K562 (cell line): ENCODE results near the gene P4HTM. TPM values are rescaled to one million over a fixed set of nuclear protein-coding genes. Genes with fewer than 3 reads are reported as not detected.
A peak's percentile ranks its signal among the peaks of the same experiment; 100 is the strongest.

Experiments used
- ATAC-seq: fragments of 200-7000 bp; cut with Tn5 transposase; 3 replicates; pipeline ENCODE4 v1.9.1; 2020; ENCODE audit warnings: moderate library complexity
- BruUV-seq: library from RNA; stranded (reverse); fragments of 400-500 nt; replicated peaks from 2 replicates; lab custom pipeline; 2021; lab: Mats Ljungman, UMichigan
- CTCF ChIA-PET: fragments of 300-600 bp; formaldehyde crosslinking; extraction: SDS; loops from one replicate; lab custom pipeline; 2021; ENCODE audit warnings: low intra/inter-chr PET ratio; lab: Yijun Ruan, JAX
- POLR2A ChIA-PET: fragments of 300-600, 350-650 bp; sonication (Branson Sonifier 250); formaldehyde crosslinking; extraction: SDS; loops from one replicate; lab custom pipeline; 2021; ENCODE audit warnings: antibody characterized with exemption, inconsistent platforms; lab: Yijun Ruan, JAX
- DNase-seq, 4 experiments: peaks; one replicate each; pipeline versions ENCODE4 v3.0.0 to v3.0.0-alpha.2; 2011 to 2018; ENCODE audit warnings: low spot score in 3 of 4, mixed read lengths in 3 of 4; ENCODE audit errors: extremely low read depth in 1 of 4
- FAIRE-seq: peaks from 2 replicates; lab custom pipeline; 2011; peaks lifted over from hg19 to GRCh38; lab: Jason Lieb, UNC
- H2AFZ ChIP-seq: 2 replicates; pipeline ENCODE4 v1.6.0; 2011; ENCODE audit warnings: low read depth, low read length, control low read depth, inconsistent platforms
- H3K27ac ChIP-seq: fragments of 200-600 bp; 3 replicates; pipeline ENCODE4 v1.8.0; 2011; ENCODE audit warnings: low read depth, mild to moderate bottlenecking, control low read depth, inconsistent platforms, low read length, moderate library complexity, mixed read lengths; ENCODE audit errors: extremely low read depth
- H3K27me3 ChIP-seq, 2 experiments: fragments of 300-600 bp in 1 of 2; 2 replicates in 1 of 2; 3 replicates in 1 of 2; pipeline versions ENCODE4 v1.6.0 to v1.8.0; 2011; ENCODE audit warnings: inconsistent platforms in 2 of 2, low read length in 2 of 2, mild to moderate bottlenecking in 1 of 2, mixed read lengths in 1 of 2, moderate library complexity in 1 of 2; ENCODE audit not compliant: control insufficient read depth in 2 of 2, insufficient read depth in 2 of 2
- H3K36me3 ChIP-seq: fragments of 300-600 bp; 3 replicates; pipeline ENCODE4 v1.8.0; 2011; ENCODE audit warnings: mild to moderate bottlenecking, low read length, inconsistent platforms; ENCODE audit not compliant: control insufficient read depth, insufficient read depth
- H3K4me1 ChIP-seq, 2 experiments: fragments of 200-600 bp in 1 of 2; replicated peaks in 1 of 2; 2 replicates in 1 of 2; 3 replicates in 1 of 2; pipeline versions ENCODE4 v1.5.1 to v1.8.0; 2011; ENCODE audit warnings: inconsistent platforms in 2 of 2, low read length in 2 of 2, mild to moderate bottlenecking in 1 of 2, mixed read lengths in 1 of 2, moderate library complexity in 1 of 2; ENCODE audit not compliant: control insufficient read depth in 2 of 2, insufficient read depth in 2 of 2
- H3K4me2 ChIP-seq: 2 replicates; pipeline ENCODE4 v1.6.1; 2011; ENCODE audit warnings: low read length, control low read depth, inconsistent platforms, mixed read lengths; ENCODE audit not compliant: insufficient read depth
- H3K4me3 ChIP-seq: fragments of 200-600 bp; sonication (generic), shearing (Covaris generic); 2 replicates; pipeline ENCODE4 v1.5.1; 2016; ENCODE audit warnings: control low read depth, inconsistent platforms
- H3K79me2 ChIP-seq: fragments of 200-600 bp; 3 replicates; pipeline ENCODE4 v1.8.0; 2011; ENCODE audit warnings: low read length, inconsistent platforms; ENCODE audit not compliant: control insufficient read depth, insufficient read depth
- H3K9ac ChIP-seq, 2 experiments: 2 replicates each; pipeline versions ENCODE4 v1.6.0 to v1.6.1; 2011; ENCODE audit warnings: low read depth in 2 of 2, low read length in 2 of 2, control low read depth in 1 of 2, inconsistent platforms in 1 of 2, mild to moderate bottlenecking in 1 of 2, mixed read lengths in 1 of 2; ENCODE audit not compliant: insufficient read depth in 1 of 2
- H3K9me1 ChIP-seq: one replicate; pipeline ENCODE4 v1.6.0; 2011; ENCODE audit warnings: inconsistent platforms, mild to moderate bottlenecking, low read length, moderate library complexity; ENCODE audit not compliant: control insufficient read depth, insufficient read depth
- H3K9me3 ChIP-seq: replicated peaks from 2 replicates; pipeline ENCODE4 v1.5.1; 2011; ENCODE audit warnings: low read depth, low read length, inconsistent platforms; ENCODE audit not compliant: control insufficient read depth, insufficient read depth
- H4K20me1 ChIP-seq: replicated peaks from 2 replicates; pipeline ENCODE4 v1.6.1; 2011; ENCODE audit warnings: low read length, inconsistent platforms, mixed read lengths; ENCODE audit not compliant: control insufficient read depth, insufficient read depth
- CHD7 ChIP-seq: fragments of 200-600 bp; sonication (generic); IDR thresholded peaks from one replicate; pipeline ENCODE4 v1.6.1; 2012; ENCODE audit warnings: mild to moderate bottlenecking, low read depth, low read length, inconsistent platforms
- COPS2 ChIP-seq: fragments of 450-650 bp; conservative IDR thresholded peaks from 2 replicates; pipeline ENCODE4 v1.6.1; 2016; ENCODE audit warnings: mild to moderate bottlenecking, moderate library complexity
- IRF9 ChIP-seq: fragments of 450-650 bp; IDR thresholded peaks from 2 replicates; pipeline ENCODE4 v1.6.1; 2016; ENCODE audit warnings: missing biosample characterization, missing genetic modification characterization
- MAFK ChIP-seq: IDR thresholded peaks from 2 replicates; pipeline ENCODE4 v1.6.1; 2011; ENCODE audit warnings: low read length, improper control_type of control experiment
- MEF2D ChIP-seq: conservative IDR thresholded peaks from 2 replicates; pipeline ENCODE4 v1.6.1; 2016; ENCODE audit warnings: low read depth, missing genetic modification characterization, missing compliant biosample characterization
- MTA3 ChIP-seq: fragments of 450-650 bp; formaldehyde crosslinking; IDR thresholded peaks from 2 replicates; pipeline ENCODE4 v1.6.1; 2017; ENCODE audit warnings: mild to moderate bottlenecking, borderline replicate concordance
- NFIC ChIP-seq: fragments of 450-650 bp; IDR thresholded peaks from 2 replicates; pipeline ENCODE4 v1.6.1; 2017; ENCODE audit warnings: mild to moderate bottlenecking, inconsistent platforms
- POLR2A ChIP-seq: fragments of 450-650 bp; conservative IDR thresholded peaks from 2 replicates; pipeline ENCODE4 v1.6.1; 2016
- ZBTB7A ChIP-seq: IDR thresholded peaks from 2 replicates; pipeline ENCODE4 v1.6.1; 2011; ENCODE audit warnings: low read depth, mild to moderate bottlenecking, low read length, moderate library complexity, borderline replicate concordance; ENCODE audit not compliant: control insufficient read depth
- ZNF140 ChIP-seq: fragments of 250-450 bp; sonication (Bioruptor Pico); IDR thresholded peaks from 2 replicates; pipeline ENCODE4 v1.8.0; 2021; ENCODE audit warnings: moderate library complexity, mild to moderate bottlenecking, inconsistent platforms
- ZNF23 ChIP-seq: fragments of 250-450 bp; sonication (Bioruptor Pico); IDR thresholded peaks from 2 replicates; pipeline ENCODE4 v1.4.0; 2020; ENCODE audit warnings: mild to moderate bottlenecking
- WGBS: fragments of 100-300 bp; shearing (Covaris generic); methylation state at CpG from one replicate; pipeline ENCODE4 v1.1.6; 2016; ENCODE audit warnings: low coverage, mixed read lengths; ENCODE audit not compliant: insufficient coverage; ENCODE audit errors: missing lambda C conversion rate; 5-methylcytosine and 5-hydroxymethylcytosine counted together
- in situ Hi-C: fragments of 300-500 bp; cut with MboI; formaldehyde crosslinking; loops from 4 replicates; pipeline ENCODE4 v1.15.0; 2018; ENCODE audit warnings: inconsistent platforms, mixed read lengths
- intact Hi-C: fragments of 100-400 bp; cut with micrococcal nuclease; formaldehyde crosslinking; loops from 2 replicates; pipeline ENCODE4 v1.14.2; 2022
- polyA plus RNA-seq, 8 experiments: library from polyadenylated mRNA; depleted of rRNA in 4 of 8; stranded (reverse) in 5 of 8; unstranded in 3 of 8; fragments of >200 nt; fragmentation: Nextera tagmentation in 2 of 8; fragmentation: Illumina TruSeq in 1 of 8; extraction: Ambion mirVana in 2 of 8; extraction: Trizol in 1 of 8; gene quantifications; 2 replicates each; pipeline versions ENCODE4 v1.2.1 to v1.2.3, GENCODE V29; 2011 to 2014; ENCODE audit warnings: inconsistent platforms in 1 of 8, missing spikeins in 1 of 8
- total RNA-seq, 7 experiments: library from RNA; depleted of rRNA in 6 of 7; stranded (reverse); fragments of >200 nt in 6 of 7; fragmentation: Illumina TruSeq in 2 of 7; extraction: Trizol in 2 of 7; gene quantifications; 2 replicates each; pipeline versions ENCODE4 v1.2.1 to v1.2.3, GENCODE V29; 2011 to 2021; ENCODE audit warnings: low replicate concordance in 1 of 7

Gene P4HTM
- total and polyA plus RNA-seq, 9 of the 15 experiments (the other 6 are each of a cell fraction or from before 2014, with no cell fraction given): 0.09 to 0.66 (median 0.25) TPM; not detected in 2

DNA sequence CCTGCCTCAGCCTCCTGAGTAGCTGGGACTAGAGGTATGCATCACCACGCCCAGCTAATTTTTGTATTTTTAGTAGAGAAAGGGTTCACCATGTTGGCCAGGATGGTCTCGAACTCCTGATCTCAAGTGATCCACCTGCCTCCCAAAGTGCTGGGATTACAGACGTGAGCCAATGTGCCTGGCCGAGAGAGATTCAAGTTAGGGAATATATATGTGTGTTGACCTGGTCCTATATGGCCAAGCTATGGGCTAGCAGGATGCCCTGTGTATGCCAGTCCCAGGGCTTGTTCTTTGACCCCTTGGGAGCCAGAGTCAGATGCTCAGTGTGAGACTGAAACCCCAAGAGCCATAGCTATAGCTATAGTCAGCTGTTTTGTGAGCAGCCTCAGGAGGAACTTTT is 33.7 kb downstream of the P4HTM start:
- FAIRE-seq (no peak), DNase-seq (no peak), ATAC-seq (no peak)
- peaks cover 9% of the 10 kb centered on the region for H3K9me1 ChIP-seq
- in situ Hi-C loops: no loop called here
- ChIA-PET CTCF (no interaction called here), POLR2A (interaction anchor here (0.5 to 8.4 kb wide), 10 partner anchors 11 to 536 kb away, joined by 3 to 104 read pairs (median 4); partner anchors contain the start of genes QRICH1 and WDR6)
- H3K4me1 ChIP-seq: peaks cover 25 to 59% of the 10 kb centered on the region in 2 experiments; a peak in 4 of 5 replicates
- H3K36me3 ChIP-seq: peaks cover 62% of the 10 kb centered on the region
- H3K27me3 ChIP-seq: no peaks in the 10 kb centered on the region
- BruUV-seq: no TSS peak
- peaks cover 97% of the 10 kb centered on the region for H3K79me2 ChIP-seq
- H3K4me2 ChIP-seq: no peak overlapping the region
- no peak overlapping the region for H3K4me3 ChIP-seq
- H4K20me1 ChIP-seq: peaks cover 12% of the 10 kb centered on the region
- no peak overlapping the region for H2AFZ ChIP-seq
- intact Hi-C loops: loop anchor here (10.0 kb wide), 1 partner anchor 141 kb away; the partner anchor contains the start of gene CCDC71
- no peak overlapping the region for H3K27ac ChIP-seq
- H3K9me3 ChIP-seq: no peaks in the 10 kb centered on the region
- WGBS: 81% methylated on average over 4 of the region's 4 CpGs
- peak overlapping the region in 1 of 2 experiments; percentile 17; a peak in 1 of 4 replicates for H3K9ac ChIP-seq
- TF ChIP-seq ZNF23 (CRISPR knock-in tag) (no peak), ZBTB7A (no peak), MAFK (no peak), MTA3 (no peak), POLR2A (0 out of 2 replicates have a peak, but pooled peaks have one; percentile 7), CHD7 (no peak), IRF9 (no peak), COPS2 (no peak), NFIC (no peak), ZNF140 (CRISPR knock-in tag) (no peak), MEF2D (tag) (no peak)
